Fibroblast of skin of left biceps (primary cell): ENCODE measurements around the gene CLEC12A.
"Not testable (repeated sequence)": the region's sequence is repeated elsewhere in the genome, so short reads cannot be mapped to it uniquely, and the experiment has no call there.

ENCODE experiments used
- DNase-seq, 2 experiments: peaks; one replicate each; pipeline ENCODE4 v3.0.0-alpha.2; 2013; ENCODE audit warnings: low read depth in 2 of 2

The CLEC12A gene

GRCh38 chr12:9969673-9970072, 1.5 kb upstream of the CLEC12A start:
- DNase-seq, result no peak

GRCh38 chr12:9973949-9974348, 2.7 kb downstream of the CLEC12A start:
- DNase-seq, result no peak

GRCh38 chr12:9974731-9975130, 3.5 kb downstream of the CLEC12A start:
- DNase-seq, result not testable (repeated sequence)

GRCh38 chr12:9975614-9976013, 4.4 kb downstream of the CLEC12A start:
- no peak for DNase-seq

GRCh38 chr12:9976626-9977025, 5.4 kb downstream of the CLEC12A start:
- not testable (repeated sequence) for DNase-seq

- DNase-seq, result no peak
These were observed 6.7 kb downstream of the CLEC12A start for GRCh38 chr12:9977916-9978315.

GRCh38 chr12:9980126-9980525, 8.9 kb downstream of the CLEC12A start:
- no peak for DNase-seq

- DNase-seq, result no peak
These were observed 20.7 kb downstream of the CLEC12A start for GRCh38 chr12:9991876-9992275.

GRCh38 chr12:9992296-9992695, 21.1 kb downstream of the CLEC12A start:
- no peak for DNase-seq

- no peak for DNase-seq
These were observed 27.8 kb downstream of the CLEC12A start, which contains the start of gene CLEC1B for GRCh38 chr12:9999016-9999415. CLEC1B (minus strand) TSS chr12:9999121; CDS start chr12:9999100, 21 bp downstream.

- no peak for DNase-seq
These were observed 30.1 kb downstream of the CLEC12A start for GRCh38 chr12:10001171-10001776.

- DNase-seq, result no peak
These were observed 41.6 kb downstream of the CLEC12A start for GRCh38 chr12:10012630-10013330.

- no peak for DNase-seq
These were observed 44.2 kb downstream of the CLEC12A start for GRCh38 chr12:10015450-10015849.

- DNase-seq, result no peak
These were observed 45.7 kb downstream of the CLEC12A start for GRCh38 chr12:10016881-10017280.

GRCh38 chr12:10018386-10018785, 47.2 kb downstream of the CLEC12A start:
- DNase-seq, result no peak

- no peak for DNase-seq
These were observed 50.1 kb downstream of the CLEC12A start for GRCh38 chr12:10021342-10021741.

GRCh38 chr12:10025236-10025635, 54.0 kb downstream of the CLEC12A start:
- no peak for DNase-seq

GRCh38 chr12:10026666-10027065, 55.5 kb downstream of the CLEC12A start:
- not testable (repeated sequence) for DNase-seq

- DNase-seq, result no peak
These were observed 56.1 kb downstream of the CLEC12A start for GRCh38 chr12:10027311-10027710.

GRCh38 chr12:10027721-10028120, 56.5 kb downstream of the CLEC12A start:
- no peak for DNase-seq

GRCh38 chr12:10030446-10030845, 59.2 kb downstream of the CLEC12A start, which contains the start of gene CLEC9A:
CLEC9A (plus strand) TSS chr12:10030682; CDS start chr12:10052688, 22,006 bp downstream.
- no peak for DNase-seq

- DNase-seq, result no peak
These were observed 60.1 kb downstream of the CLEC12A start for GRCh38 chr12:10031321-10031720.

GRCh38 chr12:10031771-10032175, 60.6 kb downstream of the CLEC12A start:
- DNase-seq, result peak; percentile 55 to 58
